ENCODE results near the gene PSG6. TPM values are rescaled to one million over a fixed set of nuclear protein-coding genes. Genes with fewer than 3 reads are reported as not detected.
"Not testable (repeated sequence)": the region's sequence is repeated elsewhere in the genome, so short reads cannot be mapped to it uniquely, and the experiment has no call there.

PSG6 gene
- polyA plus RNA-seq, 1 donor (not counting 4 experiments of a cell fraction or from before 2014, with no cell fraction given) = 0.45 TPM

DNA sequence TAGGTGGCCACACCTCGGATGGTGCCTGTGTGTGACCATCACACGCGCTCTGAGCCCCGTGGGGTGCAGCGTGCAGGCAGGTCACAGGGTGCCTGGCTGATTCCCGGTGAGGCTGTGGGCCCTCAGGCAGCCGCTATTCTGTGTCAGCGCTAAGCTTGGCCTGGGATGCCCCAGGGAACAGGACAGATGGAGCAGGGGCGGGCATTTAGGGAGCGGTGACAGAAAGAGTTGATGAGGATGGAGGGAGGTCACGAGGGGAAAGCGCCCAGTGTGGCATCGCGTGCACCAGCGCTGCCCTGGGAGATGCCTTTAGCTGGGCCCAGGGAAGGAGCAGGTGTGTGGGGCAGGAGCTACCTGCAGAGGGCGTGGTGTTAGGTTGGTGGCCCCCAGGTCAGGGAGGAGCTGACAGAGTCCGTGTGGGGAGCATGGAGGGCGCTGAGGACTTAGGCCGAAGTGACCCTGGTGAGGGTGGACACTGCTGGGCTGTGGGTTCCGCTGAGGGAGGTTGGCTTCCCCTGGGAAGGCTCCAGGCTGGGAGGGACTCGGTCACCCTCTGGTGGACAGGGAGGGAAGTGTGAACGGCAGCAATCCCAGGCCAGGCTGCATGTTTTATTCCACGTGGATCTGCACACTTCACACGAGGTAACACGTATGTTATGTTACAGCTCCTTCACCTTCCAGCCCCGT lies 1.5 kb upstream of the PSG6 start:
- FAIRE-seq; dilution Hi-C loops (cut with MboI; ENCODE audit: extremely low pct_ligation_motif_present, low sequenced_read_pairs); H3K4me2 ChIP-seq (ENCODE audit: control insufficient read depth, extremely low read depth, insufficient read depth, low read depth, low read length); H3K36me3 ChIP-seq (ENCODE audit: control insufficient read depth in 2 of 2, extremely low read depth in 1 of 2, insufficient read depth in 2 of 2, low read length in 2 of 2); H3K9me3 ChIP-seq (ENCODE audit: control insufficient read depth, low read depth, low read length); H3K4me3 ChIP-seq (ENCODE audit: control insufficient read depth in 2 of 3, extremely low read depth in 1 of 3, insufficient read depth in 2 of 3, low read depth in 1 of 3, low read length in 3 of 3); H3K79me2 ChIP-seq (ENCODE audit: control insufficient read depth, insufficient read depth, low read length); H3K9me1 ChIP-seq (ENCODE audit: control insufficient read depth, extremely low read depth, insufficient read depth, low read length); DNase-seq (ENCODE audit: low read depth, low spot score); H3K4me1 ChIP-seq (ENCODE audit: control insufficient read depth, extremely low read depth, insufficient read depth, low read length); H3K27me3 ChIP-seq (ENCODE audit: control insufficient read depth, extremely low read depth, insufficient read depth, low read length); H3K27ac ChIP-seq (ENCODE audit: control insufficient read depth, insufficient read depth, low read length); H3K9ac ChIP-seq (ENCODE audit: control insufficient read depth, extremely low read depth, insufficient read depth, low read length); H4K20me1 ChIP-seq (ENCODE audit: control insufficient read depth, extremely low read depth, insufficient read depth, low read length); H2AFZ ChIP-seq (ENCODE audit: control insufficient read depth, low read length): not testable (repeated sequence)
- TF ChIP-seq, protein P1, sequence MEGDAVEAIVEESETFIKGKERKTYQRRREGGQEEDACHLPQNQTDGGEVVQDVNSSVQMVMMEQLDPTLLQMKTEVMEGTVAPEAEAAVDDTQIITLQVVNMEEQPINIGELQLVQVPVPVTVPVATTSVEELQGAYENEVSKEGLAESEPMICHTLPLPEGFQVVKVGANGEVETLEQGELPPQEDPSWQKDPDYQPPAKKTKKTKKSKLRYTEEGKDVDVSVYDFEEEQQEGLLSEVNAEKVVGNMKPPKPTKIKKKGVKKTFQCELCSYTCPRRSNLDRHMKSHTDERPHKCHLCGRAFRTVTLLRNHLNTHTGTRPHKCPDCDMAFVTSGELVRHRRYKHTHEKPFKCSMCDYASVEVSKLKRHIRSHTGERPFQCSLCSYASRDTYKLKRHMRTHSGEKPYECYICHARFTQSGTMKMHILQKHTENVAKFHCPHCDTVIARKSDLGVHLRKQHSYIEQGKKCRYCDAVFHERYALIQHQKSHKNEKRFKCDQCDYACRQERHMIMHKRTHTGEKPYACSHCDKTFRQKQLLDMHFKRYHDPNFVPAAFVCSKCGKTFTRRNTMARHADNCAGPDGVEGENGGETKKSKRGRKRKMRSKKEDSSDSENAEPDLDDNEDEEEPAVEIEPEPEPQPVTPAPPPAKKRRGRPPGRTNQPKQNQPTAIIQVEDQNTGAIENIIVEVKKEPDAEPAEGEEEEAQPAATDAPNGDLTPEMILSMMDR (optimal IDR thresholded peaks at IDR 0.05 in 1 of 3, IDR thresholded peaks at IDR 0.05 in 1 of 3, conservative IDR thresholded peaks at IDR 0.05 in 1 of 3; ENCODE audit: extremely low read depth in 1 of 3, insufficient read depth in 2 of 3, low read length in 3 of 3) = peak; percentile 37 to 56 (median 51)

DNA sequence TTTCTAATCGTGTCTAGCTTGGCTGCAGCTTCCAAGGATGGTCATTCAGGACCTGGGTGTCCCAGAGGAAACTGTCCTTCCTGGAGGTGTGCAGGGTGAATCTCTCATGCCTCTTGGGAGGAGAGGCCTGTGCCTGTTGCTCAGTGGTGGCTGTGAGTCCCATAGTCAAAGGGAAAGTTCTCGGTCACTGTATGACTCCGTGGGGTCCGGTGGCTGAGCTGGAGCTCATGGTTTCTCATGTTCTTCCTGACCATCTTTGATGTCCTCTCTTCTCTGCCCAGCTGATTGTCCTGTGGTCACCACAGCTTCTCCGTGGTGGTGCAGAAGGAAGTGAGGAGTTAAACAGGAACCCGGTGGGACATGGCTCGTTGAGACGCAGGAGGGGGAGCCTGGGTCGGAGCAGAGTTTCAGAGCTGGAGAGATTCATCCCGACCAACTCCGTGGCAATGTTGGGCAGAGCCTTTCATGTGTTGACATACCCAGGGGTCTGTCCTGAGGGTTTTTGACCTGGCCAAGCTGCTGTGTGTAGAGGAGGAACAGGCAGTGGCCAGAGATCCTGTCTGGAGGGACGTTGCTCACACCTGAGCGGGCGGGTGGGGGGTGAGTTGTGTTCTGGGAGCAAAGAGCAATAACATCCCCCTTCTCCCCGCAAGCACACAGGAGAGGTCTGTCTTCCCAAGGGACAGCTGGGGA lies 829 bp upstream of the PSG6 start:
- FAIRE-seq; dilution Hi-C loops (cut with MboI; ENCODE audit: extremely low pct_ligation_motif_present, low sequenced_read_pairs); H3K79me2 ChIP-seq (ENCODE audit: control insufficient read depth, insufficient read depth, low read length); H3K4me2 ChIP-seq (ENCODE audit: control insufficient read depth, extremely low read depth, insufficient read depth, low read depth, low read length); DNase-seq (ENCODE audit: low read depth, low spot score); H3K9ac ChIP-seq (ENCODE audit: control insufficient read depth, extremely low read depth, insufficient read depth, low read length); H2AFZ ChIP-seq (ENCODE audit: control insufficient read depth, low read length); H3K9me1 ChIP-seq (ENCODE audit: control insufficient read depth, extremely low read depth, insufficient read depth, low read length); H3K4me3 ChIP-seq (ENCODE audit: control insufficient read depth in 2 of 3, extremely low read depth in 1 of 3, insufficient read depth in 2 of 3, low read depth in 1 of 3, low read length in 3 of 3); H3K27ac ChIP-seq (ENCODE audit: control insufficient read depth, insufficient read depth, low read length); H3K4me1 ChIP-seq (ENCODE audit: control insufficient read depth, extremely low read depth, insufficient read depth, low read length); H3K27me3 ChIP-seq (ENCODE audit: control insufficient read depth, extremely low read depth, insufficient read depth, low read length); H4K20me1 ChIP-seq (ENCODE audit: control insufficient read depth, extremely low read depth, insufficient read depth, low read length); H3K9me3 ChIP-seq (ENCODE audit: control insufficient read depth, low read depth, low read length); H3K36me3 ChIP-seq (ENCODE audit: control insufficient read depth in 2 of 2, extremely low read depth in 1 of 2, insufficient read depth in 2 of 2, low read length in 2 of 2): not testable (repeated sequence)

DNA sequence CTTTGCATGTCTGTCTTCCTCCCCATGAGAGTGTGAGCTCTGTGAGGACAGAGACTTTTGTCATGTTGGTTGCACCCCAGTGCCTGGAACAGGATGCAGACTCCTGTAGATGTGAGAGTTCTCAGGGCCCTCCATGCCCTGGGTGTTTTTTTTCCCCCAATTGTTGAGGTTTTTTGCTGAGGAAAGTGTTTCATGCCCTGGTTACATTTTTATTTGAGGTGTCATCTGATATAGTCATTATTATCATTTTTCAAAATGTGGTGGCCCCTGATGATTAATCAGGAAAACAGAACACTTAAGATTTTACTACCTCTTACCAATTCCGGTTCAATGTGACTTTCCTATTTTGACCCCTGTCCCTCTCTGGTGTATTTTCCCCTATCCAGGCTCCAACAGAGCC lies 763 bp downstream of the PSG6 start:
- H3K27me3 ChIP-seq (ENCODE audit: control insufficient read depth, extremely low read depth, insufficient read depth, low read length); H3K79me2 ChIP-seq (ENCODE audit: control insufficient read depth, insufficient read depth, low read length); H3K4me3 ChIP-seq (ENCODE audit: control insufficient read depth in 2 of 3, extremely low read depth in 1 of 3, insufficient read depth in 2 of 3, low read depth in 1 of 3, low read length in 3 of 3); H3K9ac ChIP-seq (ENCODE audit: control insufficient read depth, extremely low read depth, insufficient read depth, low read length); FAIRE-seq; H3K4me2 ChIP-seq (ENCODE audit: control insufficient read depth, extremely low read depth, insufficient read depth, low read depth, low read length); H3K36me3 ChIP-seq (ENCODE audit: control insufficient read depth in 2 of 2, extremely low read depth in 1 of 2, insufficient read depth in 2 of 2, low read length in 2 of 2); H3K4me1 ChIP-seq (ENCODE audit: control insufficient read depth, extremely low read depth, insufficient read depth, low read length); DNase-seq (ENCODE audit: low read depth, low spot score); H3K9me3 ChIP-seq (ENCODE audit: control insufficient read depth, low read depth, low read length); H3K27ac ChIP-seq (ENCODE audit: control insufficient read depth, insufficient read depth, low read length); dilution Hi-C loops (cut with MboI; ENCODE audit: extremely low pct_ligation_motif_present, low sequenced_read_pairs); H3K9me1 ChIP-seq (ENCODE audit: control insufficient read depth, extremely low read depth, insufficient read depth, low read length); H2AFZ ChIP-seq (ENCODE audit: control insufficient read depth, low read length); H4K20me1 ChIP-seq (ENCODE audit: control insufficient read depth, extremely low read depth, insufficient read depth, low read length): not testable (repeated sequence)

DNA sequence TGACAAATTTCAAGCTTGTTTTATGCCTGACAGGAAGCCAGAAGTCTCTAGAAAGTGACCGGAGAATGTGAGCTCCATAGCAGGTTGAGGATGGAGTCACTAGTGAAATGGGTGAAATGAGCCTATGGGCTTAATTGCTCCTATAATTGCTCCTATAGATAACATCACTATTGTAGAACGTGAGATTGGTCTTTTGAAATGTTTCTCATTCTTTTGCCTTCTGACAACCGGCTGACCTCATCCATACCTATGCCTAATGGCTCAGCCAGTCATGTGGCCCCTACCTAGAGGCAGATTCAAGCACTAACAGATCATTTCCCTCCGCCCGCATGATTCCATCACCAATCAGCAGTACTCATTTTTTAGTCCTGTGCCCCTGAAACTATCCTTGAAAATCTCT lies 4.2 kb downstream of the PSG6 start:
- H3K79me2 ChIP-seq (ENCODE audit: control insufficient read depth, insufficient read depth, low read length); dilution Hi-C loops (cut with MboI; ENCODE audit: extremely low pct_ligation_motif_present, low sequenced_read_pairs); H2AFZ ChIP-seq (ENCODE audit: control insufficient read depth, low read length); H4K20me1 ChIP-seq (ENCODE audit: control insufficient read depth, extremely low read depth, insufficient read depth, low read length); H3K4me2 ChIP-seq (ENCODE audit: control insufficient read depth, extremely low read depth, insufficient read depth, low read depth, low read length); H3K27ac ChIP-seq (ENCODE audit: control insufficient read depth, insufficient read depth, low read length); H3K9ac ChIP-seq (ENCODE audit: control insufficient read depth, extremely low read depth, insufficient read depth, low read length); DNase-seq (ENCODE audit: low read depth, low spot score); H3K9me1 ChIP-seq (ENCODE audit: control insufficient read depth, extremely low read depth, insufficient read depth, low read length); H3K27me3 ChIP-seq (ENCODE audit: control insufficient read depth, extremely low read depth, insufficient read depth, low read length); H3K4me1 ChIP-seq (ENCODE audit: control insufficient read depth, extremely low read depth, insufficient read depth, low read length); H3K9me3 ChIP-seq (ENCODE audit: control insufficient read depth, low read depth, low read length); H3K36me3 ChIP-seq (ENCODE audit: control insufficient read depth in 2 of 2, extremely low read depth in 1 of 2, insufficient read depth in 2 of 2, low read length in 2 of 2); H3K4me3 ChIP-seq (ENCODE audit: control insufficient read depth in 2 of 3, extremely low read depth in 1 of 3, insufficient read depth in 2 of 3, low read depth in 1 of 3, low read length in 3 of 3): not testable (repeated sequence)
- peak; percentile 76 for FAIRE-seq
